ENCODE measurements around the gene MYO3B. TPM values are rescaled to one million over a fixed set of nuclear protein-coding genes. Genes with fewer than 3 reads are reported as not detected.

MYO3B gene
- total RNA-seq, 8 experiments from 2014 or later, result 0.11 to 5.1 (median 0.98) TPM

GRCh38 chr2:170282851-170283250 lies 104.9 kb downstream of the MYO3B start:
- H3K4me1 ChIP-seq (replicated peaks in 1 of 2), result peaks cover 5 to 8% of the 10 kb centered on the region in 2 donors
- no peak overlapping the region for H3K27ac ChIP-seq
- 80 to 100% methylated on average over 1 to 2 of the region's 3 CpGs; no CpG with 5 or more reads in 8 of the 10 experiments for WGBS, 10 experiments
- in situ Hi-C loops (cut with MboI; ENCODE audit: low pct_unique_long_range_greater_than_20kb in 2 of 9, low sequenced_read_pairs in 9 of 9, unreplicated experiment in 9 of 9), result no loop called here
- ATAC-seq (replicated peaks in 6 of 8), result no peak
- H3K4me3 ChIP-seq, result no peak overlapping the region

DNA sequence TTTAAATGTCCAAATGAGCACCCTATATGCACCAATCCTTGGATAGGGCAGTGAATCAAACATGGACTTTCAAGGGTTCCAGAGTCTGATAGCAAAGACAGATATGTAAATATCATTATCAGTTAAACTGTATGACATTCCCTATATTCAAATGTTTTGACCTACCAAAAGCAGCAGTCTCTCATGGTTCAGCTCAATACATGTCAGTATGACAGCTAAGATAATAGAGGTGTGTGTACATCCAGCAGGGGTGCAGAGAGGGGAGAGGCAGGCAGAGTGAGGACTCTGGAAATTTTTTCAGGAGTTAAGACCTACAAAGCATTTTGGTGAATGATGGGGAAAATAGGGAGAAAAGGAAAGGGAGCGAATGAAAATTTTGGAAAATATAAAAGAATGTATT lies 106.3 kb downstream of the MYO3B start:
- WGBS, 10 experiments, result 38 to 100% (median 93%) methylated on average over 1 of the region's 1 CpG; no CpG with 5 or more reads in 5 of the 10 experiments
- H3K27ac ChIP-seq, result no peak overlapping the region
- in situ Hi-C loops (cut with MboI; ENCODE audit: low pct_unique_long_range_greater_than_20kb in 2 of 9, low sequenced_read_pairs in 9 of 9, unreplicated experiment in 9 of 9), result no loop called here

DNA sequence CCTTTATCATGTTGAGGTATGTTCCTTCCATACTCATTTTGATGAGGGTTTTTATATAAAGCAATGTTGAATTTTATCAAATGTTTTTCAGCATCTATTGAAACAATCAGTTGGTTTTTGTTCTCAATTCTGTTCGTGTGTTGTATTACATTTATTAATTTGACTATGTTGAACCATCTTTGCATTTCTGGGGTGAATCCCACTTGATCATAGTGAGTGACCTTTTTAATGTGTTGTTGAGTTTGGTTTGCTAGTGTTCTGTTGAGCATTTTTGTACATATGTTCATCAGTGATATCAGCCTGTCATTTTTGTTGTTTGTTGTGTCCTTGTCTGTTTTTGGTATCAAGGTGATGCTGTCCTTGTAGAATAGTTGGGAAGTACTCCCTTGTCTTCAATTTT lies 110.9 kb downstream of the MYO3B start:
- Histone ChIP-seq H3K27ac (no peak overlapping the region), H3K4me3 (no peak overlapping the region), H3K4me1 (replicated peaks in 1 of 2) (no peaks in the 10 kb centered on the region)
- in situ Hi-C loops (cut with MboI; ENCODE audit: low pct_unique_long_range_greater_than_20kb in 2 of 9, low sequenced_read_pairs in 9 of 9, unreplicated experiment in 9 of 9), result no loop called here
- no peak for ATAC-seq (replicated peaks in 6 of 8)
- WGBS, 10 experiments, result 17 to 100% (median 50%) methylated on average over 1 of the region's 1 CpG; no CpG with 5 or more reads in 3 of the 10 experiments

More for the DNA sequence above, 106.3 kb downstream of the MYO3B start:
- no peak for ATAC-seq (replicated peaks in 6 of 8)
- Histone ChIP-seq H3K4me3 (no peak overlapping the region), H3K4me1 (replicated peaks in 1 of 2) (no peaks in the 10 kb centered on the region)

DNA sequence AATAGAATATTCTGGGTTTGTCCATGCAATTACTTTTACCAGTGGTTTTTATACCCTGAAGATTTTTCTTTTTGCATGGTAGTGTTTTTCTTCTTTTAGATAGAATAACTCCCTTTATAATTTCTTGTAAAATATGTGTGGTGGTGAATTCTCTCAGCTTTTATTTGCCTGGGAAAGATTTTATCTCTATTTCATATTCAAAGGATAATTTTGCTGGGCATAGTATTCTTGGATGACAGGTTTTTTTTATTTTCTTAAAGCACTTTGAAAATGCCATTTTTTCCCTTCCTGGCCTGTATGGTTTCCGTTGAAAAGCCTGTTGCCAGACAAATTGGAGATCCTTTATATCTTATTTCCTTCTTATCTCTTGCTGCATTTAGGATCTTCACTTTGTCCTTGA lies 113.5 kb downstream of the MYO3B start:
- no peak overlapping the region for H3K4me3 ChIP-seq
- no peak for ATAC-seq (replicated peaks in 6 of 8)
- in situ Hi-C loops (cut with MboI; ENCODE audit: low pct_unique_long_range_greater_than_20kb in 2 of 9, low sequenced_read_pairs in 9 of 9, unreplicated experiment in 9 of 9), result no loop called here
- no peak overlapping the region for H3K27ac ChIP-seq
- whole genome bisulfite sequencing, 10 experiments, result 0 to 92% (median 85%) methylated on average over 1 of the region's 1 CpG; no CpG with 5 or more reads in 2 of the 10 experiments
- no peaks in the 10 kb centered on the region for H3K4me1 ChIP-seq (replicated peaks in 1 of 2)

- WGBS, 10 experiments, result 50 to 100% (median 79%) methylated on average over 1 to 3 of the region's 3 CpGs; no CpG with 5 or more reads in 2 of the 10 experiments
- Histone ChIP-seq H3K4me1 (replicated peaks in 1 of 2) (peaks cover 0 to 4% of the 10 kb centered on the region in 2 donors), H3K4me3 (no peak overlapping the region), H3K27ac (no peak overlapping the region)
- in situ Hi-C loops (cut with MboI; ENCODE audit: low pct_unique_long_range_greater_than_20kb in 2 of 9, low sequenced_read_pairs in 9 of 9, unreplicated experiment in 9 of 9), result no loop called here
- no peak for ATAC-seq (replicated peaks in 6 of 8)
Measured at GRCh38 chr2:170292415-170292814, 114.5 kb downstream of the MYO3B start.

GRCh38 chr2:170297496-170297895 lies 119.5 kb downstream of the MYO3B start:
- no peak overlapping the region for H3K27ac ChIP-seq
- in situ Hi-C loops (cut with MboI; ENCODE audit: low pct_unique_long_range_greater_than_20kb in 2 of 9, low sequenced_read_pairs in 9 of 9, unreplicated experiment in 9 of 9), result no loop called here
- 40 to 96% (median 80%) methylated on average over 1 to 3 of the region's 3 CpGs for WGBS, 10 experiments
- no peak for ATAC-seq (replicated peaks in 6 of 8)
- H3K4me1 ChIP-seq (replicated peaks in 1 of 2), result peaks cover 0 to 10% of the 10 kb centered on the region in 2 donors
- no peak overlapping the region for H3K4me3 ChIP-seq

GRCh38 chr2:170298115-170298514 lies 120.2 kb downstream of the MYO3B start:
- Histone ChIP-seq H3K27ac (no peak overlapping the region), H3K4me1 (replicated peaks in 1 of 2) (peaks cover 0 to 10% of the 10 kb centered on the region in 2 donors), H3K4me3 (no peak overlapping the region)
- 80 to 100% (median 100%) methylated on average over 1 of the region's 1 CpG; no CpG with 5 or more reads in 6 of the 10 experiments for WGBS, 10 experiments
- no peak for ATAC-seq (replicated peaks in 6 of 8)
- in situ Hi-C loops (cut with MboI; ENCODE audit: low pct_unique_long_range_greater_than_20kb in 2 of 9, low sequenced_read_pairs in 9 of 9, unreplicated experiment in 9 of 9), result no loop called here

DNA sequence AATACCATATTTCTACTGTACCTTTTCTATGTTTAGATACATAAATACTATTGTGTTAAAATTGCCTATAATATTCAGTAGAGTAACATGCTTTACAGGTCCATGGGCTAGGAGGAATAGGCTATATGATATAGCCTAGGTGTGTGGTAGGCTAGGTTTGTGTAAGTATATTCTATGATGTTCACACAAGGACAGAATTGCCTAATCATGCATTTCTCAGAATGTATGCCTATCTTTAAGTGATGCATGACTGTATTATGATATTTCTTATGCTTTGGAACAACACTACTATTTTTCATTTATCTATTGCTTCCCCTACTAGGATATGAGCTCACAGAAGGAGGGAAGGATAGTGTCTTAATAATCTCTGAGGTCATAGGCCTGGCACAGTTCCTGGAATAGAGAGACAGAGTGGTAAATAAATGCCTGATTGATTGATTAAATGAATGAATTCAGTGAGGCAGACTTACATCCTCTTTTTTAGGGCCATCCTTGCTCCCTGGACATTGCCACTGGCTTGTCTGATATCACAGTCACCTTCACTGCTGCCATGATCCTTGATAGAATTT lies 121.0 kb downstream of the MYO3B start:
- ATAC-seq (replicated peaks in 6 of 8), result peak in 3 of 8 experiments; percentile 33 to 61 (median 52)
- Histone ChIP-seq H3K27ac (no peak overlapping the region), H3K4me3 (no peak overlapping the region), H3K4me1 (replicated peaks in 1 of 2) (peaks cover 0 to 10% of the 10 kb centered on the region in 2 donors)
- in situ Hi-C loops (cut with MboI; ENCODE audit: low pct_unique_long_range_greater_than_20kb in 2 of 9, low sequenced_read_pairs in 9 of 9, unreplicated experiment in 9 of 9), result no loop called here

- in situ Hi-C loops (cut with MboI; ENCODE audit: low pct_unique_long_range_greater_than_20kb in 2 of 9, low sequenced_read_pairs in 9 of 9, unreplicated experiment in 9 of 9), result no loop called here
- 17 to 100% (median 92%) methylated on average over 1 of the region's 1 CpG; no CpG with 5 or more reads in 1 of the 10 experiments for WGBS, 10 experiments
- ATAC-seq (replicated peaks in 6 of 8), result no peak
- Histone ChIP-seq H3K4me3 (no peak overlapping the region), H3K27ac (no peak overlapping the region), H3K4me1 (replicated peaks in 1 of 2) (peaks cover 0 to 10% of the 10 kb centered on the region in 2 donors)
Measured at GRCh38 chr2:170300993-170301392, 123.0 kb downstream of the MYO3B start.

GRCh38 chr2:170301626-170302025 lies 123.7 kb downstream of the MYO3B start:
- no peak for ATAC-seq (replicated peaks in 6 of 8)
- in situ Hi-C loops (cut with MboI; ENCODE audit: low pct_unique_long_range_greater_than_20kb in 2 of 9, low sequenced_read_pairs in 9 of 9, unreplicated experiment in 9 of 9), result no loop called here
- H3K27ac ChIP-seq, result no peak overlapping the region
- peaks cover 0 to 10% of the 10 kb centered on the region in 2 donors for H3K4me1 ChIP-seq (replicated peaks in 1 of 2)
- 33 to 94% (median 68%) methylated on average over 2 to 5 of the region's 5 CpGs; no CpG with 5 or more reads in 2 of the 10 experiments for WGBS, 10 experiments
- H3K4me3 ChIP-seq, result no peak overlapping the region

DNA sequence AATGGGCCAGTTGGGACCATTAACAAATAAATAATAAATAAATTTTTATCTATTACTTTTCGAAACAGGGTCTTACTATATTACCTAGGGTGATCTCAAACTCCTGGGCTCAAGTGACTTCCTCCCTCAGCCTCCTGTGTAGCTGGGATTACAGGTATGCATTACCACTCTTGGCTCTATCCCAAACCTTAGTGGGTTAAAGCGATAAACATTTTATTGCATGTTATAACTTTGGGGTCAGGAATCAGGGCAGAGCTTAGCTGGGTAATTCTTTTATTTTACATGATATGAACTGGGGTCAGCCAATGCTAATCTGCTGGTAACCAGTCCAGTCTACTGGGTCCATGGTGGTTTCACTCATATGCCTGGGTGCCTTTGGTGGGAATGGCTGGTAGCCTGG lies 127.8 kb downstream of the MYO3B start:
- no peak overlapping the region for H3K4me3 ChIP-seq
- WGBS, 10 experiments, result 40 to 100% (median 83%) methylated on average over 1 to 2 of the region's 2 CpGs; no CpG with 5 or more reads in 1 of the 10 experiments
- no peak overlapping the region for H3K27ac ChIP-seq
- in situ Hi-C loops (cut with MboI; ENCODE audit: low pct_unique_long_range_greater_than_20kb in 2 of 9, low sequenced_read_pairs in 9 of 9, unreplicated experiment in 9 of 9), result no loop called here
- H3K4me1 ChIP-seq (replicated peaks in 1 of 2), result peaks cover 17 to 25% of the 10 kb centered on the region in 2 donors
- no peak for ATAC-seq (replicated peaks in 6 of 8)

- Histone ChIP-seq H3K27ac (no peak overlapping the region), H3K4me3 (no peak overlapping the region), H3K4me1 (replicated peaks in 1 of 2) (peaks cover 17 to 25% of the 10 kb centered on the region in 2 donors)
- 74 to 100% (median 85%) methylated on average over 3 to 5 of the region's 5 CpGs; no CpG with 5 or more reads in 3 of the 10 experiments for WGBS, 10 experiments
- no peak for ATAC-seq (replicated peaks in 6 of 8)
- in situ Hi-C loops (cut with MboI; ENCODE audit: low pct_unique_long_range_greater_than_20kb in 2 of 9, low sequenced_read_pairs in 9 of 9, unreplicated experiment in 9 of 9), result no loop called here
Measured at GRCh38 chr2:170306293-170306873, 128.4 kb downstream of the MYO3B start.

DNA sequence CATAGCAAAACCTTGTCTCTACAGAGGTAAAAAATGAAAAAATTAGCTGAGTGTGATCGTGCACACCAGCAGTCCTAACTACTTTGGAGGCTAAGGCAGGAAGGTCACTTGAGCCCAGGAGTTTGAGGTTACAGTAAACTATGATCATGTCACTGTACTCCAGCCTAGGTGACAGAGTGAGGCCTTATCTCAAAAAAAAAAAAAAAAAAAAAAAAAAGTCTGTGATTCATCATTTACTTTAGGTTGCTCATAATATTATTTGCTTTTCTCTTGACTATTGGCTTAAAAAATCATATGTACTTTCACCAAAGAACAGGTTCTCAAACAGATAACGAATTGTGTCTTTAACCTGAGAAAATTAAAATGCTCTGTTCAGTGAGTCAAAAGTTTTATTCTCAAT lies 129.1 kb downstream of the MYO3B start:
- in situ Hi-C loops (cut with MboI; ENCODE audit: low pct_unique_long_range_greater_than_20kb in 2 of 9, low sequenced_read_pairs in 9 of 9, unreplicated experiment in 9 of 9), result no loop called here
- Histone ChIP-seq H3K4me1 (replicated peaks in 1 of 2) (peaks cover 17 to 25% of the 10 kb centered on the region in 2 donors), H3K4me3 (no peak overlapping the region), H3K27ac (no peak overlapping the region)
- WGBS, 10 experiments, result 40 to 100% (median 88%) methylated on average over 1 to 2 of the region's 2 CpGs; no CpG with 5 or more reads in 1 of the 10 experiments
- ATAC-seq (replicated peaks in 6 of 8), result no peak

All from motor neuron (in vitro differentiated cells).